Measurements from ENCODE around the gene IL25.
"Not testable (repeated sequence)": the region's sequence is repeated elsewhere in the genome, so short reads cannot be mapped to it uniquely, and the experiment has no call there.

IL25 gene

GRCh38 chr14:23411563-23412525, 39.2 kb downstream of the IL25 start:
- DNase-seq (ENCODE audit: low read depth) = no peak

DNA sequence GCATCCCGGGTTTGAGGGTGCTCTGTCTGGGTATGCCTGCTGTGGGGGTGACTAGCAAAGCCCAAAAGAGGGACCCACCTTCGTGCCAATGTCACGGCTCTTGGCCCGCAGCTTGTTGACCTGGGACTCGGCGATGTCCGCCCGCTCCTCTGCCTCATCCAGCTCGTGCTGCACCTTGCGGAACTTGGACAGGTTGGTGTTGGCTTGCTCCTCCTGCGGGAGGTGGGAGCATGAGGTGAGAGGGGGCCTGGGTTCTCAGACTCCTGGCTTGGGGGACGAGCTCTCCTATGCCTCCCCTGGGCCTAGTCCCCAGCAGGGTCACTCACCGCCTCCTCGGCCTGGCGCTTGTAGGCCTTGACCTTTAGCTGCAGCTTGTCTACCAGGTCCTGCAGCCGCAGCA, 41.1 kb downstream of the IL25 start:
- no peak for DNase-seq (ENCODE audit: low read depth)

- DNase-seq (ENCODE audit: low read depth) = no peak
Measured at GRCh38 chr14:23414254-23414653, 41.6 kb downstream of the IL25 start.

DNA sequence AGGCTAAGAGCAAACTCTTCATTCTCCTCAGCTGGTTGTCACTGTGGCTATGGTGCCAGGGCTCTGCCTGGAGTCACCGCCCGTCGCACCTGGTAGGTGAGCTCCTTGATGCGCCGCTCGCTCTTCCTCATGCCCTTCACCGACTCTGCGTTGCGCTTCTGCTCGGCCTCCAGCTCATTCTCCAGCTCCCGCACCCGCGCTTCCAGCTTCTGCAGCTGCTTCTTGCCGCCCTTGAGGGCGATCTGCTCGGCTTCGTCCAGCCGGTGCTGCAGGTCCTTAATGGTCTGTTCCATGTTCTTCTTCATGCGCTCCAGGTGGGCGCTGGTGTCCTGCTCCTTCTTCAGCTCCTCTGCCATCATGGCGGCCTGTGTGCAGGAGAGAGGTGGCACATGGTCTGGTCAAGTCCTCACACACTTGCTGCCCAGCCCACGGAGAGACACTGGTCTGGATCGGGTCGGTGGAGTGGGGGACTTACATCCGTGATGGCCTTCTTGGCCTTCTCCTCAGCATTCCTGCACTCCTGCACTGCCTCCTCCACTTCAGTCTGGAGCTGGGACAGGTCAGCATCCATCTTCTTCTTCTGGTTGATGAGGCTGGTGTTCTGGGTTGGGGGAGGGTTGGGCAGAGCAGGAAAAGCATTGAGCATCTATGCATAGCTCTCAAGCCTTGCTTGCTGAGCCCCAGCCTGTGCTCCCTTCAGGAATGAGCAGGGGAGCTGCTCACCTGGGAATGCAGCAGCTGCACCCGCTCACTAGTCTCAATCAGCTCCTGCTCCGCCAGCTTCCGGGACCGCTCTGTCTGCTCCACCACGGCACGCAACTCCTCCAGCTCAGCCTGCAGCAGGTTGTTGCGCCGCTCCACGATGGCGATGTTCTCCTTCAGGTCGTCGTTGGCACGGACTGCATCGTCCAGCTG, 42.6 kb downstream of the IL25 start:
- DNase-seq (ENCODE audit: low read depth) = no peak

- no peak for DNase-seq (ENCODE audit: low read depth)
Measured at GRCh38 chr14:23415821-23416778, 43.5 kb downstream of the IL25 start.

GRCh38 chr14:23416801-23417200, 44.2 kb downstream of the IL25 start:
- DNase-seq (ENCODE audit: low read depth) = no peak

GRCh38 chr14:23417269-23417668, 44.7 kb downstream of the IL25 start:
- not testable (repeated sequence) for DNase-seq (ENCODE audit: low read depth)

- DNase-seq (ENCODE audit: low read depth) = no peak
Measured at GRCh38 chr14:23418021-23418420, 45.4 kb downstream of the IL25 start.

- not testable (repeated sequence) for DNase-seq (ENCODE audit: low read depth)
Measured at GRCh38 chr14:23419646-23420045, 47.0 kb downstream of the IL25 start.

- no peak for DNase-seq (ENCODE audit: low read depth)
Measured at GRCh38 chr14:23421594-23421993, 49.0 kb downstream of the IL25 start.

DNA sequence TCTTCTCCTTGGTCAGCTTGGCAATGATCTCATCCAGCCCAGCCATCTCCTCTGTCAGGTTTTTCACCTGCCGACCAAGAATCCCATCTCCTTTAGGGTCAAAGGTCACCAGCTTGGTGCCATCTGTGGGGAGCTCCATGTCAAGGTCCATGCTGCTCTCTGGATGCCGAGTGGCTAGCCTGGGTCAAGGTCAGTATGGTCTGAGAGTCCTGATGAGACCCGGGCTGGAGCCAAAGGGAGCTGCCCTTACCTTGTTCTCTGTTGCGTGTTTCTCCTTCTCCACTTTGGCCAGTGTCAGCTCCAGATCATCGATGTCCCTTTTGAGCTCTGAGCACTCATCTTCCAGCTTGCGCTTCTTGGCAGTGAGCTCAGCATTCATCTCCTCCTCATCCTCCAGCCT, 51.0 kb downstream of the IL25 start:
- DNase-seq (ENCODE audit: low read depth) = no peak

- no peak for DNase-seq (ENCODE audit: low read depth)
Measured at GRCh38 chr14:23425169-23425568, 52.6 kb downstream of the IL25 start.

DNA sequence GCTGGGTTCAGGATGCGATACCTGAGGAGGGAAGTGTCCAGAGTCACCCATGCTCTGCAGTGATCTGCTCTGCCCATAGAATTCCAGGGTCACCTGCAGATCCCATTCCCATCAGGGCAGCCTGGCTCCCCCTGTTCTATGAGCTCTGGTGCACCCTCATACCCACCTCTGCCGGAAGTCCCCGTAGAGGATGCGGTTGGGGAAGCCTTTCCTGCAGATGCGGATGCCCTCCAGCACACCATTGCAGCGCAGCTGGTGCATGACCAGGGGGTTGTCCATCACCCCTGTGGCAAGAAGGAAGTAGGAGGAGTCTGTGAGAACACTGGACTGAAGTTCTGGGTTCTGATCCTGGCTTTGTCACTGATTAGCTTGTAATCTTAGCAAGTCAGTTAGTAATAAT, 53.2 kb downstream of the IL25 start:
- not testable (repeated sequence) for DNase-seq (ENCODE audit: low read depth)
